ENCODE data around the gene DUSP28.

Gene DUSP28

DNA sequence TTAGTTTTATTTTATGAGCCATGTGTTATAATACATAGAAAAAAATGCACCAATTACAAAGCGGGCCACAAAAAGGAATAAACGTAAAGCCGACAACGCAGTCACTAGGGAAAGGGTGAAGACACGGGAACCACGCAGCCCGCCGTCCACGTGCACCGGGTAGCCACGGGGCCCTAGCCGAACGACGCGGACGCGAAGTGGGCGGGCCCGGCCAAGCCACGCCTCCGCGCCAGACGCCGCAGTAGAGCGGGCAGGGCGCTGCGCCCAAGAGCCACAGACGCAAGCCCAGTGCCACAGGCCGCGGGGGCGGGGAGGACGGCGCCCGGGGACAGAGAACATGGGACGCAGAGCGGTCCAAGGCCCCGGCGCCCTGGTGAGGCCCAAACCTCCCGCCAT, at the start of gene DUSP28:
TSS of gene DUSP28 (plus strand) at position 274 of the 396 bp plus-strand sequence. CDS start 328 bp downstream, outside the sequence.
- TF ChIP-seq, protein P1, sequence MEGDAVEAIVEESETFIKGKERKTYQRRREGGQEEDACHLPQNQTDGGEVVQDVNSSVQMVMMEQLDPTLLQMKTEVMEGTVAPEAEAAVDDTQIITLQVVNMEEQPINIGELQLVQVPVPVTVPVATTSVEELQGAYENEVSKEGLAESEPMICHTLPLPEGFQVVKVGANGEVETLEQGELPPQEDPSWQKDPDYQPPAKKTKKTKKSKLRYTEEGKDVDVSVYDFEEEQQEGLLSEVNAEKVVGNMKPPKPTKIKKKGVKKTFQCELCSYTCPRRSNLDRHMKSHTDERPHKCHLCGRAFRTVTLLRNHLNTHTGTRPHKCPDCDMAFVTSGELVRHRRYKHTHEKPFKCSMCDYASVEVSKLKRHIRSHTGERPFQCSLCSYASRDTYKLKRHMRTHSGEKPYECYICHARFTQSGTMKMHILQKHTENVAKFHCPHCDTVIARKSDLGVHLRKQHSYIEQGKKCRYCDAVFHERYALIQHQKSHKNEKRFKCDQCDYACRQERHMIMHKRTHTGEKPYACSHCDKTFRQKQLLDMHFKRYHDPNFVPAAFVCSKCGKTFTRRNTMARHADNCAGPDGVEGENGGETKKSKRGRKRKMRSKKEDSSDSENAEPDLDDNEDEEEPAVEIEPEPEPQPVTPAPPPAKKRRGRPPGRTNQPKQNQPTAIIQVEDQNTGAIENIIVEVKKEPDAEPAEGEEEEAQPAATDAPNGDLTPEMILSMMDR (IDR thresholded peaks at IDR 0.05; ENCODE audit: borderline replicate concordance, insufficient read depth, low read depth, low read length) = no peak
- H3K4me3 ChIP-seq (ENCODE audit: low read depth, low read length) = peak within 1 kb of the TSS; percentile 78

GRCh38 chr2:240510513-240511210, 49.5 kb upstream of the DUSP28 start:
- TF ChIP-seq, protein P1 (IDR thresholded peaks at IDR 0.05; ENCODE audit: borderline replicate concordance, insufficient read depth, low read depth, low read length) = no peak
- H3K4me3 ChIP-seq (ENCODE audit: low read depth, low read length) = no peak overlapping the region

DNA sequence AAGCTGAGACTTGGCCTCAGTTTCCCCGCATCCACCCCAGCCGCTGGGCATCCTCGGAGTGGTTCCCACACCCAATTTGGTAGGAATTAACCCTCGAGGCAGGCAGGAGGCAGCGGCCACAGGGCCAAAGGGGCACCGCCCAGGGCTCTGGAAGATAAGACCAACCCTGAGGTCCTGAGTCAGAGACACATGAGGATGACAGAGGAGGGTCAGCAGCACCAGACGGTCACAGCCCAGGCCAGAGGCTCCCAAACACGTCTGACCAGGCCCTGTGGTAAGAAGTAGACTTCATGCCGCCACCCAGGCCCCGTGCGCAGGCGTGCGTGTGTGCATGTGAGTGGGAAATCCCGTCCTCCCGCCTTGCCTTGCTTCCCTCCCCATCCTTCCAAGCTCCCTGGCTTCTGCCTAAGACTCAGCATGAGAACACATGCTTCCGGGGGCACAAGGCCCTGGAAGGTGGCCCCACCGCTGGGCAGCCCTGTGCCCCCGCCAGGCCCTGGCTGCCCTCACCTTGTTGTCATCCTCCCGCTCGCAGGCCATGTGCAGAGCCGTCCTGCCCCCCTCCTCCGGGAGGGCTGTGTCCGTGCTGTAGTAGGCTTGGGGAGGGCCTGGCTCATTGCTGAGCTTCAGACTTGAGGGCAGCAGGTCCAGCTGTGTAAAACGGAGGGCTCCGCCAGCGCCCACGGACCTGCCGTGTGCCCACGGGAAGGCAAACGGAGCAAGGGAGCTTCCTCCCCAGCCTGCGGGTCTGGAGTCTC, 48.6 kb upstream of the DUSP28 start:
- TF ChIP-seq, protein P1 (IDR thresholded peaks at IDR 0.05; ENCODE audit: borderline replicate concordance, insufficient read depth, low read depth, low read length) = no peak
- no peak overlapping the region for H3K4me3 ChIP-seq (ENCODE audit: low read depth, low read length)

GRCh38 chr2:240512109-240512485, 48.1 kb upstream of the DUSP28 start:
- no peak overlapping the region for H3K4me3 ChIP-seq (ENCODE audit: low read depth, low read length)
- TF ChIP-seq, protein P1 (IDR thresholded peaks at IDR 0.05; ENCODE audit: borderline replicate concordance, insufficient read depth, low read depth, low read length) = no peak

GRCh38 chr2:240512666-240513535, 47.3 kb upstream of the DUSP28 start:
- H3K4me3 ChIP-seq (ENCODE audit: low read depth, low read length) = no peak overlapping the region

DNA sequence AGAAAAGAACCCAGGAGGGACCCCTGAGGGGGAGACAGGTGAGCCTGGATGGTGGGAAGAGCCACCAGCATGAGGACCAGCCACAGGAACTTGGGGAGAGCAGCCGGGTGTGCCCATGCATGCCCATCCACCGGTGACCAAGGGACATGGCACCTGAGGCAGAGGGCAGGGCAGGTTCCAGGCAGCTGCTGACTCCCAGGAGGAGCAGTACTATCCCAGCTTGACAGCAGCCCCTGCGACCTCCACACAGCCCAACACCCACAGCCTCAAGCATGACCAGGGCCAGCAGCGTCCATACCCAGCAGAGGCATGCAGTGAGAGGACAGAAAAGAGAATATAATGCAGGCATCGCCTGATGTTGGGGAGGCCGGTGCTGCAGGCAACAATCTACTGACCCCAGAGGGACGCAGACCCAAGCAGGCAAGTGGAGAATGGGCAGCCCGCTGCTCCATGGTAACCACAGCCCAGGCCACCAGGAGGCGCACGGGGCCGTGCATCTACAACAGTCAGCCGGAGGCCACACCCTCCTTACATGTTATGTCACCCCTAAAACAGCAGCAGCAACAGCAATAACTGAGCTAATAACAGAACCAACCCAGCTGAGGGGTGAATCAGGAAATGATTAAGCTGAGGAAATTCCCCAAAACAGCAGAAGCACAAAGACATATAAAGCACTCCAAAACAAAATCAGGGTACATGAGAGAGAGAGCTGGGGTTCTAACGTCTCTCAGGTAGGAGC, 46.4 kb upstream of the DUSP28 start:
- H3K4me3 ChIP-seq (ENCODE audit: low read depth, low read length) = no peak overlapping the region
- TF ChIP-seq, protein P1 (IDR thresholded peaks at IDR 0.05; ENCODE audit: borderline replicate concordance, insufficient read depth, low read depth, low read length) = peak; percentile 97

More at GRCh38 chr2:240512666-240513535, 47.3 kb upstream of the DUSP28 start:
- TF ChIP-seq, protein P1 (IDR thresholded peaks at IDR 0.05; ENCODE audit: borderline replicate concordance, insufficient read depth, low read depth, low read length) = no peak

Data from GM12875 (cell line).